Measurements from ENCODE around the gene ASIC4.

Gene ASIC4

GRCh38 chr2:219514196-219514761 is at the start of gene ASIC4:
TSS of gene ASIC4 (plus strand) at chr2:219514482. CDS start at chr2:219514725, 243 bp downstream.
- no peak for DNase-seq (ENCODE audit: low read depth)

- DNase-seq (ENCODE audit: low read depth) = no peak
These were observed 48.4 kb upstream of the ASIC4 start for GRCh38 chr2:219465659-219466561.

GRCh38 chr2:219466816-219467735 is 47.2 kb upstream of the ASIC4 start:
- no peak for DNase-seq (ENCODE audit: low read depth)

GRCh38 chr2:219467736-219468075 is 46.6 kb upstream of the ASIC4 start:
- DNase-seq (ENCODE audit: low read depth) = no peak

- DNase-seq (ENCODE audit: low read depth) = no peak
These were observed 45.7 kb upstream of the ASIC4 start for GRCh38 chr2:219468410-219469185.

- DNase-seq (ENCODE audit: low read depth) = peak; percentile 60
These were observed 45.0 kb upstream of the ASIC4 start for GRCh38 chr2:219469186-219469724.

- no peak for DNase-seq (ENCODE audit: low read depth)
These were observed 43.9 kb upstream of the ASIC4 start for GRCh38 chr2:219470429-219470828.

- DNase-seq (ENCODE audit: low read depth) = no peak
These were observed 42.6 kb upstream of the ASIC4 start for GRCh38 chr2:219471476-219472371.

GRCh38 chr2:219472629-219473187 is 41.6 kb upstream of the ASIC4 start:
- DNase-seq (ENCODE audit: low read depth) = no peak

- no peak for DNase-seq (ENCODE audit: low read depth)
These were observed 40.8 kb upstream of the ASIC4 start for GRCh38 chr2:219473511-219473910.

GRCh38 chr2:219474285-219475060 is 39.8 kb upstream of the ASIC4 start:
- no peak for DNase-seq (ENCODE audit: low read depth)

- no peak for DNase-seq (ENCODE audit: low read depth)
These were observed 39.0 kb upstream of the ASIC4 start for GRCh38 chr2:219475278-219475677.

- DNase-seq (ENCODE audit: low read depth) = peak; percentile 38
These were observed 38.3 kb upstream of the ASIC4 start for GRCh38 chr2:219475697-219476651.

GRCh38 chr2:219476652-219477151 is 37.6 kb upstream of the ASIC4 start:
- no peak for DNase-seq (ENCODE audit: low read depth)

- DNase-seq (ENCODE audit: low read depth) = no peak
These were observed 37.1 kb upstream of the ASIC4 start for GRCh38 chr2:219477179-219477578.

- no peak for DNase-seq (ENCODE audit: low read depth)
These were observed 36.5 kb upstream of the ASIC4 start for GRCh38 chr2:219477815-219478214.

GRCh38 chr2:219478916-219479315 is 35.4 kb upstream of the ASIC4 start:
- no peak for DNase-seq (ENCODE audit: low read depth)

- DNase-seq (ENCODE audit: low read depth) = no peak
These were observed 34.3 kb upstream of the ASIC4 start for GRCh38 chr2:219480004-219480403.
